Stomach (tissue), 9 donors: ENCODE data around the gene FGF22. TPM values are rescaled to one million over a fixed set of nuclear protein-coding genes. Genes with fewer than 3 reads are reported as not detected.
"Not testable (repeated sequence)": the region's sequence is repeated elsewhere in the genome, so short reads cannot be mapped to it uniquely, and the experiment has no call there.

ENCODE experiments used
- DNase-seq, 2 donors: peaks; one replicate each; pipeline versions ENCODE4 v3.0.0 to v3.0.0-alpha.2; 2013 to 2019
- H3K27ac ChIP-seq, 5 donors: fragments of 200-600 bp in 4 of 5; sonication (generic) in 4 of 5; one replicate each; pipeline ENCODE4 v1.5.1; 2013 to 2019; ENCODE audit warnings: mild to moderate bottlenecking in 1 of 5, moderate library complexity in 1 of 5
- H3K27me3 ChIP-seq, 3 donors: fragments of 200-600 bp; sonication (generic); one replicate each; pipeline ENCODE4 v1.5.1; 2017 to 2019; ENCODE audit warnings: mixed run types in 1 of 3
- H3K36me3 ChIP-seq, 4 donors: fragments of 200-600 bp; sonication (generic); 1 replicate in 3 of 4; 2 replicates in 1 of 4; pipeline ENCODE4 v1.5.1; 2016 to 2019
- H3K4me1 ChIP-seq, 4 donors: fragments of 200-600 bp; sonication (generic); one replicate each; pipeline ENCODE4 v1.5.1; 2016 to 2019
- H3K4me3 ChIP-seq, 4 donors: fragments of 200-600 bp; sonication (generic) in 3 of 4; one replicate each; pipeline ENCODE4 v1.5.1; 2016 to 2019; ENCODE audit warnings: mild to moderate bottlenecking in 1 of 4
- H3K9me3 ChIP-seq, 4 donors: fragments of 200-600 bp; sonication (generic); one replicate each; pipeline ENCODE4 v1.5.1; 2016 to 2019
- CTCF ChIP-seq, 7 experiments: fragments of 450-650 bp in 4 of 7; fragments of 200-600 bp in 3 of 7; sonication (generic) in 3 of 7; IDR thresholded peaks; one replicate each; pipeline ENCODE4 v1.5.1; 2016 to 2019; ENCODE audit warnings: antibody characterized with exemption in 7 of 7, control low read depth in 2 of 7, mild to moderate bottlenecking in 1 of 7
- EP300 ChIP-seq: sonication (generic); formaldehyde crosslinking; IDR thresholded peaks from one replicate; pipeline ENCODE4 v1.6.1; 2017; ENCODE audit warnings: antibody characterized with exemption
- POLR2A ChIP-seq, 4 donors: fragments of 450-650 bp; IDR thresholded peaks; one replicate each; pipeline ENCODE4 v1.6.1; 2016; ENCODE audit warnings: antibody characterized with exemption in 4 of 4, control low read depth in 2 of 4, mild to moderate bottlenecking in 1 of 4, moderate library complexity in 1 of 4
- POLR2AphosphoS5 ChIP-seq, 3 donors: sonication (generic); formaldehyde crosslinking; IDR thresholded peaks; one replicate each; pipeline ENCODE4 v1.6.1; 2016; ENCODE audit warnings: antibody characterized with exemption in 3 of 3
- WGBS, 5 donors: extraction: QIAGEN DNeasy Blood & Tissue Kit in 3 of 5; methylation state at CpG; one replicate each; pipeline versions ENCODE4 v1.1.5 to v1.1.7; 2013 to 2018; 5-methylcytosine and 5-hydroxymethylcytosine counted together
- intact Hi-C: fragments of 100-400 bp; cut with DNase I; formaldehyde crosslinking; loops from one replicate; pipeline ENCODE4 v1.15.1; 2023; ENCODE audit warnings: low total_unique reads
- polyA plus RNA-seq, 3 donors: library from polyadenylated mRNA; stranded (reverse); fragments of 200-250 nt; gene quantifications; one replicate each; pipeline ENCODE4 v1.2.3, GENCODE V29; 2013
- total RNA-seq, 5 donors: library from RNA; depleted of rRNA; stranded (reverse); fragments of >200 nt; gene quantifications; one replicate each; pipeline versions ENCODE4 v1.1.0 to v1.2.3, GENCODE V29; 2014 to 2016
- donor health status: healthy with polysubstance abuse.
- donor health status: Bipolar disorder and iron deficiency.
- donor health status: healthy.

FGF22 gene
- total and polyA plus RNA-seq, 8 donors: 0.37 to 0.76 (median 0.46) TPM; not detected in 4

- 90 to 95% (median 94%) methylated on average over 39 to 44 of the region's 44 CpGs for WGBS, 5 donors
These were observed 16.3 kb upstream of the FGF22 start for GRCh38 chr19:623175-623916.

GRCh38 chr19:623974-624373 is 15.7 kb upstream of the FGF22 start:
- WGBS, 5 donors: 81 to 86% (median 84%) methylated on average over 24 of the region's 24 CpGs
- Histone ChIP-seq H3K27me3 (no peaks in the 10 kb centered on the region), H3K9me3 (no peaks in the 10 kb centered on the region), H3K36me3 (peaks cover 31 to 98% (median 95%) of the 10 kb centered on the region in 4 donors), H3K27ac (no peak overlapping the region), H3K4me1 (peaks cover 0 to 1% (median 0%) of the 10 kb centered on the region in 4 donors), H3K4me3 (no peak overlapping the region)
- TF ChIP-seq POLR2AphosphoS5 (IDR thresholded peaks at IDR 0.05) (no peak), POLR2A (IDR thresholded peaks at IDR 0.05) (no peak), CTCF (IDR thresholded peaks at IDR 0.05) (no peak), EP300 (no peak)
- DNase-seq: no peak
- intact Hi-C loops: no loop called here

More at GRCh38 chr19:623175-623916, 16.3 kb upstream of the FGF22 start:
- Histone ChIP-seq H3K36me3 (peaks cover 38 to 98% (median 95%) of the 10 kb centered on the region in 4 donors), H3K4me1 (no peaks in the 10 kb centered on the region), H3K27me3 (no peaks in the 10 kb centered on the region), H3K27ac (no peak overlapping the region), H3K4me3 (no peak overlapping the region), H3K9me3 (no peaks in the 10 kb centered on the region)
- TF ChIP-seq POLR2A (IDR thresholded peaks at IDR 0.05) (no peak), CTCF (IDR thresholded peaks at IDR 0.05) (no peak), EP300 (no peak), POLR2AphosphoS5 (IDR thresholded peaks at IDR 0.05) (no peak)
- no peak for DNase-seq
- intact Hi-C loops: no loop called here

GRCh38 chr19:624433-625109 is 15.1 kb upstream of the FGF22 start:
- Histone ChIP-seq H3K36me3 (peaks cover 30 to 98% (median 95%) of the 10 kb centered on the region in 4 donors), H3K4me1 (peaks cover 0 to 7% (median 2%) of the 10 kb centered on the region in 4 donors), H3K9me3 (no peaks in the 10 kb centered on the region), H3K27me3 (no peaks in the 10 kb centered on the region), H3K27ac (no peak overlapping the region), H3K4me3 (no peak overlapping the region)
- TF ChIP-seq EP300 (no peak), CTCF (IDR thresholded peaks at IDR 0.05) (no peak), POLR2A (IDR thresholded peaks at IDR 0.05) (no peak), POLR2AphosphoS5 (IDR thresholded peaks at IDR 0.05) (no peak)
- DNase-seq: no peak
- WGBS, 5 donors: 89 to 95% (median 95%) methylated on average over 15 to 24 of the region's 24 CpGs
- intact Hi-C loops: no loop called here

GRCh38 chr19:625257-625656 is 14.4 kb upstream of the FGF22 start:
- H3K36me3 ChIP-seq: peaks cover 24 to 98% (median 95%) of the 10 kb centered on the region in 4 donors
- no peak for DNase-seq
- no peak overlapping the region for H3K4me3 ChIP-seq
- no peaks in the 10 kb centered on the region for H3K27me3 ChIP-seq
- peaks cover 0 to 14% (median 5%) of the 10 kb centered on the region in 4 donors for H3K4me1 ChIP-seq
- TF ChIP-seq EP300: no peak
- TF ChIP-seq CTCF (IDR thresholded peaks at IDR 0.05): no peak
- WGBS, 5 donors: 90 to 97% (median 91%) methylated on average over 5 of the region's 5 CpGs
- H3K27ac ChIP-seq: no peak overlapping the region
- H3K9me3 ChIP-seq: no peaks in the 10 kb centered on the region
- intact Hi-C loops: no loop called here

- H3K9me3 ChIP-seq, H3K4me3 ChIP-seq, DNase-seq, H3K27ac ChIP-seq, intact Hi-C loops, H3K27me3 ChIP-seq: not testable (repeated sequence)
- WGBS, 5 donors: 89 to 94% (median 93%) methylated on average over 7 of the region's 7 CpGs
- Histone ChIP-seq H3K4me1 (peaks cover 0 to 23% (median 8%) of the 10 kb centered on the region in 4 donors), H3K36me3 (peaks cover 27 to 97% (median 90%) of the 10 kb centered on the region in 4 donors)
These were observed 13.1 kb upstream of the FGF22 start for GRCh38 chr19:626566-626965.
